ENCODE measurements around the gene STAMBPL1. TPM values are rescaled to one million over a fixed set of nuclear protein-coding genes. Genes with fewer than 3 reads are reported as not detected.

Gene STAMBPL1
- total RNA-seq, 1 experiment from 2014 or later: 9.0 TPM

GRCh38 chr10:88952647-88953111 lies 72.6 kb downstream of the STAMBPL1 start, which contains the start of gene ACTA2:
Gene ACTA2, minus strand, starts transcription at chr10:88952773. Its CDS starts 3,843 bp downstream, at chr10:88948930.
- no peak for DNase-seq (ENCODE audit: low spot score)

DNA sequence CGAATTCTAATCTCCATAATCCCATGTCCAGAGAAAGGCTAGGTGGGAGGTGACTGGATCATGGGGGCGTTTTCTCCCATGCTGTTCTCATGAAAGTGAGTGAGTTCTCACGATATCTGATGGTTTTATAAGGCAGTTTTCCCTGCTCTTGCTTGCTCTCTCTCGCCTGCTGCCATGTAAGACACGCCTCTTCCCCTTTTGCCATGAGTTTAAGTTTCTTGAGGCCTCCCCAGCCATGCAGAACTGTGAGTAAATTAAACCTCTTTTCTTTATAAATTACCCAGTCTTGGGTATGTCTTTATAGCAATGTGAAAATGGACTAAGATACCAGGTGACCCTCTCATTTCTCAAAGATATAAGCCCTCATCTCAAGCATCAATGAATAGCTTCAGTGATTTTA lies 73.6 kb downstream of the STAMBPL1 start:
- DNase-seq (ENCODE audit: low spot score): no peak

DNA sequence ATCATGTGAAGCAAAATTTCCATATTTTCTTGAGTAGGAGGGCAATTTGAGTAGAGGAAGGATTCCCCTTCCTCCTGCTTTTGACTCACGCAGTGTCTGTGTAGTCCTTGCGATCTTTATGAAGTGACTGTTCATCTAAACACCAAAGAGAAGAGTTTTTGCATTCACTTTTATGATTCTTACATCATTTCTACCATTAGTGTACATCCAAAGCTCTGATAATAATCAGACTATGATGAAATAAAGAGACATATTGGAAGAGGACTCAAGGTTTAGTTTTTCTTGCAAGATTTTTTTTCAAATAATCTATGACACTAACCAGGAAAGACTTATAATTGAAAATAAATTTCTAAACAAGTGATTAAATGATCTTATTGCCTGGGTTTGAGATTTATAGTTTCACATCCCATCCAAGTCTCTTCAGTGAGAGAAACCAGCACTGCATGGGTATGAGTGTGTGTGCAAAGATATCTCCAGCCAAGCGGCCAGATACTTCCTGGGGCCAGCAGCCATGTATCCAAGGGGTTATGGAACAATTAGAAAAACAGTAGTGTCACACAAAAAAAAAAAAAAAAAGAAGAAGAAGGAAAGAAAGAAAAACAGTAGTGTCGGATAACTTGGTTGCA lies 74.5 kb downstream of the STAMBPL1 start:
- no peak for DNase-seq (ENCODE audit: low spot score)

- DNase-seq (ENCODE audit: low spot score): no peak
Measured at GRCh38 chr10:88957381-88957780, 77.3 kb downstream of the STAMBPL1 start.

DNA sequence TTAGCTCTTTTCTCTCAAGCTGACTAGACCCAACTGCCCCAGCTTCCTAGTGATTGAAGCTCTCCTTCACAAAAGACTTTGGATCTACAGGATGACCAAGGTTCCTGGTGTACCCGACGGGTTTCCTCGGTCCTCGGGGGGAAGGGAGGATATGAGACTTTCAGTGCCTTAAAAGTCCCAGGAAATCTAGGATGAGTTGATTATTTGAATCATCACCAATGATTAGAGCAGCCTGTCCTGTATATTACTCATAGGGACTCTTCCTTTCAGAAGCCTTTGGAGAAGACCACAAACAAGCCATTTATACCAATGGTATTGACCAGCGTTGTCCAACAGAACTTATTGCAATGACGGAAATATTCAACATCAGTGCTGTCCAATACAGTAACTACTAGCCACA lies 78.7 kb downstream of the STAMBPL1 start:
- no peak for DNase-seq (ENCODE audit: low spot score)

DNA sequence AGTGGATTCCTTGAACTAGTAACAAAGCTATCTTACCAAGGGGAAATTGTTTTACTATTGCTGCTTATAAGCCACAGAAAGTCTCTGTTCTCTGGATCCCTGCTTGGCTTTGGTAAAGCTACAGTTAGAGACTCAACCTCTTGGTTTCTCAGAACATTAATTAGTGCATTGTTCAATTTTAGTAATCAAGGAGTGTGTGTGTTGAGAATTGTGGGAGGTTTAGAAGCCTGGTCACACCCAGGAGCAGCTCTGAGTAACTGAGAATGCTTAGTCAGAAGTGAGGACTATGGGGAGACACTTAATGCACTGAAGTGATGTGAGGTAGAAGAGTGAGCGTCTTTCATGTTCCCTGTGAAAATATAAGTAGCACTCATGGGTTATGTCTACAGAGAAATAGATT lies 80.8 kb downstream of the STAMBPL1 start:
- DNase-seq (ENCODE audit: low spot score): no peak

- no peak for DNase-seq (ENCODE audit: low spot score)
Measured at GRCh38 chr10:88961266-88961665, 81.2 kb downstream of the STAMBPL1 start.

- no peak for DNase-seq (ENCODE audit: low spot score)
Measured at GRCh38 chr10:88962336-88962735, 82.3 kb downstream of the STAMBPL1 start.

DNA sequence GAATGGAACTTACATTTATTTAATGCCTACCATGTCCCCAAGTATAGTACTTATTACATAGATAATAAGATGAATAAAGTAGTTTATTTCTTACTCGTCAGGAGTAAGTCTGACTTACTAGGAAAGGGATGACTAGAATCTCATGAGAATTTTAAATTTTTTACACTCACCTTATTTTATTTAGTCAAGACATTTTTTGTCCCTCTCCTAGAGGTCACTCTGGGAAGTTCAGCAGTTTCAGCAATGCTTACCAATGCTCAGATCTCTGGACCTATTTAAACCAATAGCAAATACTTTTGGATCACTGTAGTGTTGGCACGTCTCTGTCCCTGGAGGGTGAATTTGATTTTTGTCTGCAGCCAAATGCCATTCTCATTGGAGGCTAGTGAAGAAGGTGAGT lies 83.3 kb downstream of the STAMBPL1 start:
- no peak for DNase-seq (ENCODE audit: low spot score)

DNA sequence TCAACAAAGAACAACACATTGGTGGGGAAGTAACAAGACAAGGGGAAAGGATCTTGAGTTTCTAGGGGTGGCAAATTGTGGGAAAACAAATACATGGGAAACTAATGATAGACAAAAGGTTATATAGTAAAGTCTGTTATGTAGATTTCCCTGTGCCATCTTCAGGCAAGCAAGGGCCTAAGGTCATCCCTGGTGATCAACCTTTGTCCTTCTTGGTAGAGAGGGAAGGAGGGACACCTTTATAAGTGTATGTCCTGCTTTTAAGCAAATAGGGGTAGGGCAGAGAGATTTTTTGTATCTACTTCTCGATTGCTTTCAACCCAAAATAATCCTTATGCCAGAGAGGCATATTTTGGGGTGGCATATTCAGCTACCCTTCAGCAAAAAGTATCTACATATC lies 84.3 kb downstream of the STAMBPL1 start:
- DNase-seq (ENCODE audit: low spot score): no peak

DNA sequence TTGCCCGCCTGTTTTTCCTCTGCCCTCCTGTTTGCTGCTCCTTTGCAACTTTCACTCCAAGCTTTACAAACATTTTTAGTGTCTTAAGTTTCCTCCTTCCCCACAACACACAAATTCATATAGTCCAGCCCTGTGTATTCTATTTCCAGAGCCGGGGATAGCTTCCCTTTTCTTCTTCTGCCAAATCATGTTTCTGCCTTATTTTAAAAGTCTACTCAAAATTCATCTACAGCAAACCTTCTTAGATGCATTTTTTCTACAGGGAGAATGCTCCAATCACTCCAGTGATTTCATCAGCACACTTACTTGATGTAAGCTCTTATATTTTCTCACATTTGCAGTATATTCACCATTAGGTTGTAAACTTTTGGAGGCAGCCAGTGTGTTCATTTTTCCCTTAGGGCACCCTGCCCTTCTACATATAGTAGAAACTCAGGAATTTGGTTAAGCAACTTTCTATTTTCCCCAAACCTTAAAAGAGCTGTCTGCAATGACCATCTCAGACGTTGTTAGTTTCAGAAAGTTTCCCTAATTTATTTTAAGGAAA lies 84.9 kb downstream of the STAMBPL1 start:
- DNase-seq (ENCODE audit: low spot score): no peak

DNA sequence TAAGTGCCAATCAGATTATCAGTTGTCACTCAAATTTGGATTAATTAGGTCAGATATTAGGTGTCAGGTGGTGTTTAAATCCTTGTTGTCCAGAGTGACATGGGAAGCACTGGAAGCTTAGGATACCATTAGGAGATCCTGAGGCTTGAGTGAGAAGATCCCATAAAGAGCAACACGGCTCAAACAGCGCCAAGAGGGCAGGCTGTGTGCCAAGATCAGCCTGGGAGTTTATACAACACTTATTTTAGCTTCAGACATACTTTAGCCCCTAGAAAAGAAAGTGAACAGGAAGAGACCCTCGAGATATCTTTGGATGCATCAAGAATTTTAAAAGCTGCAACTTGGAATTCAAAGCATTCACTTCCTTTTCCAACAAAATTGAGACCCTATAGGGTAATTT lies 86.8 kb downstream of the STAMBPL1 start:
- DNase-seq (ENCODE audit: low spot score): no peak

DNA sequence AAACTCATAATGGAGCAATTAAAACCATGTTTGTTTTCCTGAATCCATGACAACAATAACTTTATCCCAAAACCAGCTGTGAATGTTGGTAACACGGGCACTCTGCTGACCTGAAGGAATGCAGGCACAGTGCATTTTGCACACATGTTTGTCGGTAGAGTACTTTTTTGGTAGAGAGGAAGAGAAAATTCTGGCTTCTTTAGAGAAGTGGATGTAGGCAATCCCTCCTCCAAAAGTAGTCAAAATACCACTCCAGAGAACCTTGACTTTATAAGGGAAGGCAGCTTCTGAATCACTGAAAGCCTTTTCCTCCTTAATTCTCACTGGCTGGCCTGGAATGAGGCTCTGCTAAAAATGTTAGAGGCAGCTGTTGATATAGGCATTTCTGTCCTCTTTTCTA lies 88.3 kb downstream of the STAMBPL1 start:
- DNase-seq (ENCODE audit: low spot score): no peak

DNA sequence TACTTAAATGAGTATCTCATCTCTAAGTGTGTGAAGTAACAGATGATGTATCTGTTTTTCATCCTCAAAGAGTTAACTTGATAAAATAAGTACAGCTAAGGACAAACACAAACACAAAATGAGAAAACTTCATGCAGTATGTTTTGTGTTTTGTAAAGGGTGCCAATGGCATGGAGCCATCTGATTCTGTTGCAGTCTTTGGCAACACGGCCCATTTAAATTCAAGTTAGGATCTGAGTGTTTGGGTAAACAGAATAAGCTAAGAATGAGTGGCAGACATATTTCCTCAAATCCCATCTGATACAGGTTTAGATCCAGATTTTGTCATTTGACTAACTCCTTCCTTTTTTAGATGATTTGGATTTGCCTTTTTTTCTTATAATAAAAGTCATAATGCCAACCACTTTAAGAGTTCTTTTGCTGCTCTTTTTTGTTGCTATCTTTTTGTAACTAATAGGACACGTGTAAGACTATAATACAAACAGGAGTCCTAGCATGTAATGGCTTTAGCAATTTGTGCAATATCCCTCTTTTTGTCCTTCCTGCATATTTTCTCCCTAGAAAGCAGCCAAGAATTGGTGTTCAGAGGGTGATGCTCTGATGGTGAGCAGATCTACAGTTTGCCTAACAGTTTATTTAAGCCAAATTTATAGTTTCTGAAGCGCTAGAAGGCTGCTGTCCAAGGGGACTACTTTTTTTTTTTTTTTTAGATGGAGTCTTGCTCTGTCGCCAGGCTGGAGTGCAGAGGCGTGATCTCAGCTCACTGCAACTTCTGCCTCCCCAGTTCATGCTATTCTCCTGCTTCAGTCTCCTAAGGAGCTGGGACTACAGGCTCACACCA lies 91.4 kb downstream of the STAMBPL1 start:
- no peak for DNase-seq (ENCODE audit: low spot score)

Other genes starting within 250 kb of the STAMBPL1 start
- not detected in 2 replicates for gene LIPF, start 215.8 kb upstream of the STAMBPL1 start, total RNA-seq (2014; rRNA removed; shearing (Covaris generic))
- not detected in 2 replicates for gene LIPK, start 174.0 kb upstream of the STAMBPL1 start, total RNA-seq (2014; rRNA removed; shearing (Covaris generic))
- not detected in 2 replicates for gene LIPN, start 120.2 kb upstream of the STAMBPL1 start, total RNA-seq (2014; rRNA removed; shearing (Covaris generic))
- gene LIPM, start 77.5 kb upstream of the STAMBPL1 start, total RNA-seq (2014; rRNA removed; shearing (Covaris generic)): not detected in 2 replicates
- gene ANKRD22, start 28.4 kb upstream of the STAMBPL1 start, total RNA-seq (2014; rRNA removed; shearing (Covaris generic)): not detected in 2 replicates
- 14.9 and 29.1 TPM in 2 replicates for gene ACTA2, start 72.5 kb downstream of the STAMBPL1 start, total RNA-seq (2014; rRNA removed; shearing (Covaris generic))
- gene FAS, start 110.6 kb downstream of the STAMBPL1 start, total RNA-seq (2014; rRNA removed; shearing (Covaris generic)): 30.3 and 30.6 TPM in 2 replicates

Measured in H4 (cell line).